GM19463 (cell line): ENCODE data around the gene THSD7A.

Source experiments
- ATAC-seq: cut with Tn5 transposase; IDR thresholded peaks from one replicate; pipeline ENCODE4 v1.9.1; 2021; ENCODE audit warnings: mild to moderate bottlenecking, moderate library complexity; ENCODE audit not compliant: unreplicated experiment

THSD7A gene

GRCh38 chr7:11831736-11832495 lies at the start of gene THSD7A:
Gene THSD7A, minus strand, starts transcription at chr7:11832198. Its CDS starts 252 bp downstream, at chr7:11831946.
- peak; percentile 64 for ATAC-seq

GRCh38 chr7:11881680-11882079 lies 49.7 kb upstream of the THSD7A start:
- no peak for ATAC-seq

- no peak for ATAC-seq
These were observed 43.6 kb upstream of the THSD7A start for GRCh38 chr7:11875635-11876034.

- ATAC-seq = no peak
These were observed 33.7 kb upstream of the THSD7A start for GRCh38 chr7:11865671-11866070.

- ATAC-seq = no peak
These were observed 26.8 kb upstream of the THSD7A start for GRCh38 chr7:11858622-11859302.

- no peak for ATAC-seq
These were observed 26.0 kb upstream of the THSD7A start for GRCh38 chr7:11858026-11858425.

GRCh38 chr7:11848251-11848650 lies 16.3 kb upstream of the THSD7A start:
- ATAC-seq = no peak

GRCh38 chr7:11847336-11847735 lies 15.3 kb upstream of the THSD7A start:
- ATAC-seq = no peak

GRCh38 chr7:11846361-11846955 lies 14.5 kb upstream of the THSD7A start:
- ATAC-seq = no peak

- ATAC-seq = no peak
These were observed 11.2 kb upstream of the THSD7A start for GRCh38 chr7:11843113-11843765.

GRCh38 chr7:11841657-11842056 lies 9.7 kb upstream of the THSD7A start:
- no peak for ATAC-seq

- no peak for ATAC-seq
These were observed 3.3 kb upstream of the THSD7A start for GRCh38 chr7:11835260-11835659.

- ATAC-seq = no peak
These were observed 1.4 kb upstream of the THSD7A start for GRCh38 chr7:11833431-11833830.

- ATAC-seq = peak; percentile 14
These were observed 752 bp downstream of the THSD7A start for GRCh38 chr7:11831156-11831735.

GRCh38 chr7:11830582-11831155 lies 1.3 kb downstream of the THSD7A start:
- no peak for ATAC-seq

- ATAC-seq = no peak
These were observed 2.0 kb downstream of the THSD7A start for GRCh38 chr7:11829954-11830353.

- no peak for ATAC-seq
These were observed 12.1 kb downstream of the THSD7A start for GRCh38 chr7:11819947-11820346.

- ATAC-seq = no peak
These were observed 12.7 kb downstream of the THSD7A start for GRCh38 chr7:11819271-11819670.

GRCh38 chr7:11818281-11818680 lies 13.7 kb downstream of the THSD7A start:
- ATAC-seq = no peak

- no peak for ATAC-seq
These were observed 14.8 kb downstream of the THSD7A start for GRCh38 chr7:11817111-11817740.
